Stimulated activated naive B cell treated with anti-CD40 and anti-IgM and Interleukin-4, amounts not matched to agents 10 μg/mL and 1 μg/mL and 100 μg/mL, for 72 hours (primary cell): Measurements from ENCODE around the gene OR1I1.

Experiments
- ATAC-seq, 2 donors: fragments of 150-1000 bp; cut with Tn5 transposase; replicated peaks; 2 replicates each; pipeline ENCODE4 v1.10.0; 2021; ENCODE audit warnings: moderate library complexity in 1 of 2
- DNase-seq: peaks from one replicate; pipeline ENCODE4 v3.0.0; 2021
- H3K27ac Mint-ChIP-seq: one replicate; pipeline ENCODE4 v1.8.0; 2022; ENCODE audit warnings: mild to moderate bottlenecking, mixed read lengths
- H3K27me3 Mint-ChIP-seq, 2 donors: one replicate each; pipeline ENCODE4 v1.8.0; 2022; ENCODE audit warnings: mixed read lengths in 2 of 2
- H3K36me3 Mint-ChIP-seq, 2 donors: one replicate each; pipeline ENCODE4 v1.8.0; 2022; ENCODE audit warnings: mixed read lengths in 2 of 2, mild to moderate bottlenecking in 1 of 2
- H3K4me1 Mint-ChIP-seq, 2 donors: one replicate each; pipeline ENCODE4 v1.8.0; 2022; ENCODE audit warnings: mixed read lengths in 2 of 2, mild to moderate bottlenecking in 1 of 2
- H3K4me3 Mint-ChIP-seq, 2 donors: one replicate each; pipeline ENCODE4 v1.8.0; 2022; ENCODE audit warnings: mild to moderate bottlenecking in 2 of 2, mixed read lengths in 2 of 2, moderate library complexity in 1 of 2
- H3K9me3 Mint-ChIP-seq, 2 donors: one replicate each; pipeline ENCODE4 v1.8.0; 2022; ENCODE audit warnings: mixed read lengths in 2 of 2, mild to moderate bottlenecking in 1 of 2

Gene OR1I1

DNA sequence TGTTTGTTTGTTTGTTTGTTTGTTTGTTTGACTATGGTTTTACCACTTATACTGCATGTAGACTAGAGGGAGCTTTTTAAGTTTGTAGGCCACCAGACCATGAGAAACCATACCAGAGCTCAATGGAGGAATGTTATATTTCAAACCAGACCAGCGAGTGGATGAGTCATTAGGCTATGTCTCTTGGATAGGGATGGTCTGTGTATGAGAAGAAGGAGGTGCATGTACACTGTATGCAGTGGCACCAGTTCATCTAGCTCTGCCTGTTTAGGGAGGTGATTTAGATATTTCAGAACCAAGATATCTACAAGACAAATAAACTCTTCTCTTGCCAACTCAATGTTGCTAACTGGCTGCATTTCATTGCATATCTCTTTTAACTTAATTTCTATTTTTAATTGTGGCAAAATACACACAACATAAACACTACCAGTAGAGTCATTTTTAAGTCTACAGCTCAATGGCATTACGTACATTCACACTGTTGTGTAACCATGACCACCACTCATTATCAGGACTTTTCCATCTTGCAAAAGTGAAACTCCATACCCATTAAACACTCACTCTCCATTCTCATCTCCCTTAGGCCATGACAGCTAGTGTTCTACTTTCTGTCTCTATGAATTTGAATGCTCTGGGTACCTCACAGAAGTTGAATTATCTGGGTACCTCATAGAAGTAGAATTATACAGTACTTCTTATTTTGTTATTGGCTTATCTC lies 54.4 kb downstream of the OR1I1 start:
- no peaks in the 10 kb centered on the region for H3K4me1 Mint-ChIP-seq
- peaks cover 24 to 26% of the 10 kb centered on the region in 2 donors for H3K27me3 Mint-ChIP-seq
- no peak for DNase-seq
- H3K4me3 Mint-ChIP-seq, result no peak overlapping the region
- peaks cover 5 to 7% of the 10 kb centered on the region in 2 donors for H3K9me3 Mint-ChIP-seq
- no peak for ATAC-seq
- H3K36me3 Mint-ChIP-seq, result no peaks in the 10 kb centered on the region
- H3K27ac Mint-ChIP-seq, result no peak overlapping the region

DNA sequence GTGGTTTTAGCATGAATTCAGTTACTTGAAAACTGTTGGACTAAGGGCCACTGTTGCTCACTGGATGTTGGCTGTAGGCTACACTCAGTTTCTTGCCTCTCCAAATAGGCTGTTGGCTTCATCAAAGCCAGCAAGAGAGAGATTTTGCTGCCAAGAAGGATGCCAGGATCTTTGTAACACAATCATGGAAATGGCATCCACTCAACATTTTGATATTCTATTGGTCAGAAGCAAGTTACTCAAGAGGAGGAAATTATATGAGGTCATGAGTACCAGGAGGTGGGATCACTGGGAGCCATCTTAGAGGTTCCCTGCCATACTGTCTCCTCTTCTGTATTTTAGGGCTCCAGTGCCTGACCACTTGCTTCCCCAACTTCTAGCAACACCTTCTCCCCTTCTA lies 55.8 kb downstream of the OR1I1 start:
- no peak for ATAC-seq
- H3K27me3 Mint-ChIP-seq, result peaks cover 22 to 23% of the 10 kb centered on the region in 2 donors
- DNase-seq, result no peak
- no peaks in the 10 kb centered on the region for H3K4me1 Mint-ChIP-seq
- no peaks in the 10 kb centered on the region for H3K36me3 Mint-ChIP-seq
- H3K27ac Mint-ChIP-seq, result no peak overlapping the region
- peaks cover 5 to 7% of the 10 kb centered on the region in 2 donors for H3K9me3 Mint-ChIP-seq
- no peak overlapping the region for H3K4me3 Mint-ChIP-seq

DNA sequence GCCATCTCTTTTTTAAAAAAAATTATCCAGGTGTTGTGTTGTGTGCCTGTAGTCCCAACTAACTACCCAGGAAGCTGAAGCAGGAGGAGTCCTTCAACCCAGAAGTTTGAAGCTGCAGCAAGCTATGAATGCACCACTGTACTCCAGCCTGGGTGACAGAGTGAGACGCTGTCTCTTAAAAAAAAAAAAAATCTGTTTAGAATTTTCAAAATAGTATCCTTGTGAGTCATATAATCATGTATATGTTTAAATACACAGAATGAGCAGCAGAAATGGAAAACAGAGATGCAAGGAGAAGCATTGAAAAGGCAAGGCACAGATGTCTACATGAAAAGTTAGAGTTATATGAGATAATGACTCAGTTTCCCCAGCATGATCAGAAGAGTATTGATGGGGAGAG lies 56.4 kb downstream of the OR1I1 start:
- no peak overlapping the region for H3K27ac Mint-ChIP-seq

DNA sequence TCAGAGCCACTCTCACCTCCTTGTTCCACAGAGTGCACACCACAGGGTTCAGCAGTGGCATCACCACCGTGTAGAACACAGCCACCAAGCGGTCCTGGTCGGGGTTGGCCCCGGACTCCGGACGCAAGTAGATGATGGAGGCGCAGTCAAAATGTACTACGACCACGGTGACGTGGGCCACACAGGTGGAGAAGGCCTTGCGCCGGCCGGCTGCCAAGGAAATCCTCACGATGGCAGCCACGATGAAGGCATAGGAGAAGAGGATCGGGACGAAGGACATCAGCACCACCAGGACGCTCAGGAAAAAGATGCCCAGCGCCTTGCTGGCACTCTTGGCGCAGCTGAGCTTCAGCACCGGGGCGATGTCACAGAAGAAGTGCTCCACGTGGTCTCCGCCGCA lies 59.1 kb downstream of the OR1I1 start:
- no peaks in the 10 kb centered on the region for H3K4me1 Mint-ChIP-seq
- H3K36me3 Mint-ChIP-seq, result no peaks in the 10 kb centered on the region
- peaks cover 22 to 23% of the 10 kb centered on the region in 2 donors for H3K27me3 Mint-ChIP-seq
- DNase-seq (no peak), ATAC-seq (no peak)
- H3K4me3 Mint-ChIP-seq, result no peak overlapping the region
- H3K9me3 Mint-ChIP-seq, result peaks cover 5 to 7% of the 10 kb centered on the region in 2 donors
- no peak overlapping the region for H3K27ac Mint-ChIP-seq

More for the DNA sequence above, 56.4 kb downstream of the OR1I1 start:
- Mint-ChIP-seq H3K4me3 (no peak overlapping the region), H3K4me1 (no peaks in the 10 kb centered on the region), H3K9me3 (peaks cover 5 to 7% of the 10 kb centered on the region in 2 donors), H3K27me3 (peaks cover 22 to 23% of the 10 kb centered on the region in 2 donors), H3K36me3 (no peaks in the 10 kb centered on the region)
- DNase-seq, result no peak
- ATAC-seq, result no peak

DNA sequence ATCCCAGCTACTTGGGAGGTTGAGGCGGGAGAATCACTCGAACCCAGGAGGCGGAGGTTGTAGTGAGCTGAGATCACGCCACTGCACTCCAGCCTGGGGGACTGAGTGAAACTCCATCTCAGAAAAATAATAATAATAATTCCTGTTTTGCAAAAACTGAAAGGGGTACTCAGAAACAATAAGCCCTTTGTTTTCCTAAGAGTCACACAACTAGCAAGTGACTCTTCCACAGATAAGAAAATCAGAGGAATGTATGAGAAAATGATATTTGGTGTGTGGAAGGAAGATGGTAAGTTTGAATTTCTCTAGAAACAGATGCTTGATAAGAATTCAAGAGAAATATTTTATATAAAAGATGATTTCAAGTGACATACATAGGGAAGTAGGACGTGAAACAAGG lies 60.3 kb downstream of the OR1I1 start:
- Mint-ChIP-seq H3K4me1 (no peaks in the 10 kb centered on the region), H3K27me3 (peaks cover 14 to 15% of the 10 kb centered on the region in 2 donors), H3K9me3 (peaks cover 5 to 7% of the 10 kb centered on the region in 2 donors), H3K36me3 (no peaks in the 10 kb centered on the region), H3K4me3 (no peak overlapping the region), H3K27ac (no peak overlapping the region)
- DNase-seq (no peak), ATAC-seq (no peak)
